ENCODE results near the gene ANO6.

Gene ANO6

GRCh38 chr12:45458854-45459807 lies 243.2 kb downstream of the ANO6 start:
- peak; percentile 92 for DNase-seq (ENCODE audit: low read depth)
- no peak overlapping the region for H3K4me3 ChIP-seq (ENCODE audit: low read length)
- TF ChIP-seq, protein P1, sequence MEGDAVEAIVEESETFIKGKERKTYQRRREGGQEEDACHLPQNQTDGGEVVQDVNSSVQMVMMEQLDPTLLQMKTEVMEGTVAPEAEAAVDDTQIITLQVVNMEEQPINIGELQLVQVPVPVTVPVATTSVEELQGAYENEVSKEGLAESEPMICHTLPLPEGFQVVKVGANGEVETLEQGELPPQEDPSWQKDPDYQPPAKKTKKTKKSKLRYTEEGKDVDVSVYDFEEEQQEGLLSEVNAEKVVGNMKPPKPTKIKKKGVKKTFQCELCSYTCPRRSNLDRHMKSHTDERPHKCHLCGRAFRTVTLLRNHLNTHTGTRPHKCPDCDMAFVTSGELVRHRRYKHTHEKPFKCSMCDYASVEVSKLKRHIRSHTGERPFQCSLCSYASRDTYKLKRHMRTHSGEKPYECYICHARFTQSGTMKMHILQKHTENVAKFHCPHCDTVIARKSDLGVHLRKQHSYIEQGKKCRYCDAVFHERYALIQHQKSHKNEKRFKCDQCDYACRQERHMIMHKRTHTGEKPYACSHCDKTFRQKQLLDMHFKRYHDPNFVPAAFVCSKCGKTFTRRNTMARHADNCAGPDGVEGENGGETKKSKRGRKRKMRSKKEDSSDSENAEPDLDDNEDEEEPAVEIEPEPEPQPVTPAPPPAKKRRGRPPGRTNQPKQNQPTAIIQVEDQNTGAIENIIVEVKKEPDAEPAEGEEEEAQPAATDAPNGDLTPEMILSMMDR (conservative IDR thresholded peaks at IDR 0.05; ENCODE audit: low read depth, low read length), result no peak

GRCh38 chr12:45462506-45462905 lies 246.6 kb downstream of the ANO6 start:
- no peak overlapping the region for H3K4me3 ChIP-seq (ENCODE audit: low read length)
- no peak for DNase-seq (ENCODE audit: low read depth)
- TF ChIP-seq, protein P1 (conservative IDR thresholded peaks at IDR 0.05; ENCODE audit: low read depth, low read length), result no peak

DNA sequence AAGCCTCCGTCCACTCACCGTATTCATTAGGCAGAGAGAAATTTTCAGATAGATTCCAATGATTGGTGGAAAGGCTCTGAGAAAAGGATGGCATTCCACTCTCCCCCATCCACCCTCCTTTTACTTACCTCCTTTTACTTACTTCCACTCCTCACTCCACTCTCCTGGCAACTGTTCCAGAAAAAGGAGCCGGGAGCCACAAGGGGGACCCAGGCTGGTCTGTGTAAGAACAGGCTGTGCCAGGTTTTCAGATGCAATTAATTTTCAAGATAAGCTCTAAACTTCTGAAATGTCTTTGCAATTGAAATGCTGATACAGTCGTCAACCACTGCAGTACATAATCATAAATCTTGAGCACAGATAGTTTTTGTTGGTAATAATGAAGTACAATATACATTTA lies 248.8 kb downstream of the ANO6 start:
- no peak overlapping the region for H3K4me3 ChIP-seq (ENCODE audit: low read length)
- TF ChIP-seq, protein P1 (conservative IDR thresholded peaks at IDR 0.05; ENCODE audit: low read depth, low read length), result peak; percentile 62
- DNase-seq (ENCODE audit: low read depth), result peak; percentile 33

- no peak for DNase-seq (ENCODE audit: low read depth)
- TF ChIP-seq, protein P1 (conservative IDR thresholded peaks at IDR 0.05; ENCODE audit: low read depth, low read length), result no peak
- H3K4me3 ChIP-seq (ENCODE audit: low read length), result no peak overlapping the region
Measured at GRCh38 chr12:45468751-45469615, 253.1 kb downstream of the ANO6 start.

DNA sequence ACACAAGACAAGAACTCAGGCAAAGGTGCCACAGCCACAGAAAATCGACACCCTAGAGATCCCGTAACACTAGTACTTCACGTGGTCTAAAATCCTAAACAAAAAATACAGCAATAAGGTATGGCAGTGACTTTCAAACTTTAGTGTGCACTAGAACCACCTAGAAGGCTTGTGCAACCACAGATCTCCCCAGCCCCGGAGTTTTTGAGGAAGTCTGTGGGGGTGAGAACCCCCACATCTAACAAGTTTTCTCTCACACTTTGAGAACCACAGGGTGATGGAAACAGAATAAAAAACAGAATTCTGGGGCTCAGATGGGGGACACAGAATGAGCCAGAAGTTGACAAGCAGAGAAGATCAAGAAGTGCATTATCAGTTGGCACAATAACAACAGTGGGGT lies 254.0 kb downstream of the ANO6 start:
- TF ChIP-seq, protein P1 (conservative IDR thresholded peaks at IDR 0.05; ENCODE audit: low read depth, low read length), result no peak
- H3K4me3 ChIP-seq (ENCODE audit: low read length), result no peak overlapping the region
- DNase-seq (ENCODE audit: low read depth), result no peak

- DNase-seq (ENCODE audit: low read depth), result no peak
- H3K4me3 ChIP-seq (ENCODE audit: low read length), result no peak overlapping the region
- TF ChIP-seq, protein P1 (conservative IDR thresholded peaks at IDR 0.05; ENCODE audit: low read depth, low read length), result no peak
Measured at GRCh38 chr12:45473636-45474035, 257.7 kb downstream of the ANO6 start.
